Panc1 (cell line): ENCODE results near the gene CCDC192. TPM values are rescaled to one million over a fixed set of nuclear protein-coding genes. Genes with fewer than 3 reads are reported as not detected.

ENCODE experiments used
- ATAC-seq: fragments of 200-7000 bp; cut with Tn5 transposase; 2 replicates; pipeline ENCODE4 v1.9.1; 2020; ENCODE audit warnings: mild to moderate bottlenecking, moderate library complexity
- BruUV-seq: library from RNA; stranded (reverse); fragments of 400-500 nt; replicated peaks from 2 replicates; lab custom pipeline; 2021; lab: Mats Ljungman, UMichigan
- CTCF ChIA-PET: fragments of 300-600 bp; sonication (Branson Sonifier 250); formaldehyde crosslinking; loops from one replicate; lab custom pipeline; 2022; ENCODE audit warnings: antibody characterized with exemption; lab: Charles Lee
- POLR2A ChIA-PET: fragments of 300-600 bp; sonication (Branson Sonifier 250); formaldehyde crosslinking; loops from one replicate; lab custom pipeline; 2022; ENCODE audit warnings: antibody characterized with exemption; lab: Charles Lee
- DNase-seq: peaks from one replicate; pipeline ENCODE4 v3.0.0-alpha.2; 2010; ENCODE audit warnings: low read depth, low spot score
- H3K27ac ChIP-seq: 2 replicates; pipeline ENCODE4 v1.5.1; 2011; ENCODE audit warnings: mild to moderate bottlenecking, low read length, inconsistent platforms
- H3K27me3 ChIP-seq: fragments of 200-500 bp; sonication (Bioruptor generic); 2 replicates; pipeline ENCODE4 v1.6.0; 2014; ENCODE audit warnings: low read length, inconsistent platforms; ENCODE audit not compliant: control insufficient read depth, insufficient read depth
- H3K36me3 ChIP-seq: fragments of 200-500 bp; sonication (Bioruptor generic); 2 replicates; pipeline ENCODE4 v1.5.1; 2014; ENCODE audit warnings: inconsistent platforms, mild to moderate bottlenecking, low read length, moderate library complexity; ENCODE audit not compliant: control insufficient read depth, insufficient read depth
- H3K4me1 ChIP-seq: 2 replicates; pipeline ENCODE4 v1.5.1; 2011; ENCODE audit warnings: inconsistent platforms, mild to moderate bottlenecking, low read length, moderate library complexity; ENCODE audit not compliant: control insufficient read depth, insufficient read depth
- H3K4me3 ChIP-seq, 2 experiments: 2 replicates each; pipeline ENCODE4 v1.5.1; 2011 to 2012; ENCODE audit warnings: low read depth in 2 of 2, low read length in 2 of 2, mild to moderate bottlenecking in 2 of 2, inconsistent platforms in 1 of 2, moderate library complexity in 1 of 2
- H3K9me3 ChIP-seq: fragments of 200-500 bp; sonication (Bioruptor generic); 2 replicates; pipeline ENCODE4 v1.5.1; 2014; ENCODE audit warnings: low read depth, mild to moderate bottlenecking, inconsistent platforms, low read length, moderate library complexity; ENCODE audit not compliant: control insufficient read depth, insufficient read depth
- CTCF ChIP-seq: fragments of 450-650 bp; IDR thresholded peaks from 2 replicates; pipeline ENCODE4 v1.5.1; 2017; ENCODE audit warnings: mild to moderate bottlenecking
- POLR2AphosphoS5 ChIP-seq: IDR thresholded peaks from 2 replicates; pipeline ENCODE4 v1.6.1; 2012; ENCODE audit warnings: mild to moderate bottlenecking, low read depth, low read length, moderate library complexity
- SIN3A ChIP-seq: IDR thresholded peaks from 2 replicates; pipeline ENCODE4 v1.6.1; 2012; ENCODE audit warnings: low read depth, mild to moderate bottlenecking, low read length, moderate library complexity, borderline replicate concordance; ENCODE audit not compliant: insufficient read depth
- TCF7L2 ChIP-seq: IDR thresholded peaks from 2 replicates; pipeline ENCODE4 v1.6.1; 2011; ENCODE audit warnings: mild to moderate bottlenecking, low read depth, low read length, inconsistent platforms
- in situ Hi-C: cut with HindIII; loops from 2 replicates; pipeline ENCODE4 v1.10.0; 2016; ENCODE audit warnings: low sequenced_read_pairs, low pct_unique_long_range_greater_than_20kb
- intact Hi-C: fragments of 100-400 bp; cut with micrococcal nuclease; formaldehyde crosslinking; loops from one replicate; pipeline ENCODE4 v1.10.0; 2022; ENCODE audit not compliant: unreplicated experiment
- total RNA-seq: library from RNA; stranded (reverse); gene quantifications from one replicate; pipeline ENCODE4 v1.2.1, GENCODE V29; 2021; ENCODE audit not compliant: unreplicated experiment
- TF ChIP-seq, protein P1 (sequence below), 2 experiments: IDR thresholded peaks; 2 replicates each; pipeline ENCODE4 v1.6.1; 2011 to 2012; ENCODE audit warnings: low read depth in 2 of 2, control low read depth in 1 of 2, low read length in 1 of 2, mild to moderate bottlenecking in 1 of 2, moderate library complexity in 1 of 2; ENCODE audit not compliant: insufficient read depth in 1 of 2

Gene CCDC192
- total RNA-seq, 1 experiment from 2014 or later: not detected

GRCh38 chr5:127813633-127814587 is 110.7 kb downstream of the CCDC192 start:
- Histone ChIP-seq H3K27me3 (no peaks in the 10 kb centered on the region), H3K4me3 (no peak overlapping the region), H3K36me3 (no peaks in the 10 kb centered on the region), H3K27ac (no peak overlapping the region), H3K9me3 (no peaks in the 10 kb centered on the region), H3K4me1 (no peaks in the 10 kb centered on the region)
- POLR2A ChIA-PET: no interaction called here
- ATAC-seq: no peak
- CTCF ChIA-PET: no interaction called here
- intact Hi-C loops: no loop called here
- DNase-seq: peak; percentile 42
- in situ Hi-C loops: no loop called here
- BruUV-seq: no TSS peak
- no peak for TF ChIP-seq SIN3A
- TF ChIP-seq POLR2AphosphoS5: no peak
- no peak for TF ChIP-seq CTCF
- TF ChIP-seq, protein P1, sequence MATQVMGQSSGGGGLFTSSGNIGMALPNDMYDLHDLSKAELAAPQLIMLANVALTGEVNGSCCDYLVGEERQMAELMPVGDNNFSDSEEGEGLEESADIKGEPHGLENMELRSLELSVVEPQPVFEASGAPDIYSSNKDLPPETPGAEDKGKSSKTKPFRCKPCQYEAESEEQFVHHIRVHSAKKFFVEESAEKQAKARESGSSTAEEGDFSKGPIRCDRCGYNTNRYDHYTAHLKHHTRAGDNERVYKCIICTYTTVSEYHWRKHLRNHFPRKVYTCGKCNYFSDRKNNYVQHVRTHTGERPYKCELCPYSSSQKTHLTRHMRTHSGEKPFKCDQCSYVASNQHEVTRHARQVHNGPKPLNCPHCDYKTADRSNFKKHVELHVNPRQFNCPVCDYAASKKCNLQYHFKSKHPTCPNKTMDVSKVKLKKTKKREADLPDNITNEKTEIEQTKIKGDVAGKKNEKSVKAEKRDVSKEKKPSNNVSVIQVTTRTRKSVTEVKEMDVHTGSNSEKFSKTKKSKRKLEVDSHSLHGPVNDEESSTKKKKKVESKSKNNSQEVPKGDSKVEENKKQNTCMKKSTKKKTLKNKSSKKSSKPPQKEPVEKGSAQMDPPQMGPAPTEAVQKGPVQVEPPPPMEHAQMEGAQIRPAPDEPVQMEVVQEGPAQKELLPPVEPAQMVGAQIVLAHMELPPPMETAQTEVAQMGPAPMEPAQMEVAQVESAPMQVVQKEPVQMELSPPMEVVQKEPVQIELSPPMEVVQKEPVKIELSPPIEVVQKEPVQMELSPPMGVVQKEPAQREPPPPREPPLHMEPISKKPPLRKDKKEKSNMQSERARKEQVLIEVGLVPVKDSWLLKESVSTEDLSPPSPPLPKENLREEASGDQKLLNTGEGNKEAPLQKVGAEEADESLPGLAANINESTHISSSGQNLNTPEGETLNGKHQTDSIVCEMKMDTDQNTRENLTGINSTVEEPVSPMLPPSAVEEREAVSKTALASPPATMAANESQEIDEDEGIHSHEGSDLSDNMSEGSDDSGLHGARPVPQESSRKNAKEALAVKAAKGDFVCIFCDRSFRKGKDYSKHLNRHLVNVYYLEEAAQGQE (IDR thresholded peaks at IDR 0.05; ENCODE audit: insufficient read depth in 1 of 2, low read depth in 2 of 2, low read length in 1 of 2): no peak
- no peak for TF ChIP-seq TCF7L2

DNA sequence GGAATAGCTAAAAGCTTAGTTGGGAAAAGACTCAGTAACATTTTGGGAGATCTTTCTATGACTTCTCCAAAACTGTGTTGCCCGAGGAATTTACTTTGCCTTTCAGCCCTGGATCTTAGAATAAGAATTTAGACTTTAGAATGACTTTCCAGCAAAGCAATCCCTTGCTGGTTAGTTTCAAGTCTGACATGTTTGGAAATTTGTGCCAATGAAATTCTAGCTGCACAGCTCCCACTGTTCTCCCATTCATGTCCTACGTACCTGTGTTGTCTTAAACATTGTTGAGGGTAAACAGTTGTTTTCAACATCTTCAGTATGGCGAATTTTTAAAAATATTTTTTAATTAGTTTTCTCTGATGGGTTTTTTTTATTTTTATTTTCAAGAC is 111.4 kb downstream of the CCDC192 start:
- no peak for TF ChIP-seq POLR2AphosphoS5
- TF ChIP-seq, protein P1 (IDR thresholded peaks at IDR 0.05; ENCODE audit: insufficient read depth in 1 of 2, low read depth in 2 of 2, low read length in 1 of 2): no peak
- TF ChIP-seq TCF7L2: no peak
- no peak for TF ChIP-seq SIN3A
- TF ChIP-seq CTCF: no peak
- no peak overlapping the region for H3K4me3 ChIP-seq
- POLR2A ChIA-PET: no interaction called here
- DNase-seq (no peak), ATAC-seq (no peak)
- in situ Hi-C loops: no loop called here
- no peaks in the 10 kb centered on the region for H3K27me3 ChIP-seq
- H3K9me3 ChIP-seq: no peaks in the 10 kb centered on the region
- CTCF ChIA-PET: no interaction called here
- intact Hi-C loops: no loop called here
- H3K27ac ChIP-seq: no peak overlapping the region
- no peaks in the 10 kb centered on the region for H3K36me3 ChIP-seq
- no TSS peak for BruUV-seq
- no peaks in the 10 kb centered on the region for H3K4me1 ChIP-seq
